Measurements from ENCODE around the gene TMEM256. TPM values are rescaled to one million over a fixed set of nuclear protein-coding genes. Genes with fewer than 3 reads are reported as not detected.
"Not testable (repeated sequence)": the region's sequence is repeated elsewhere in the genome, so short reads cannot be mapped to it uniquely, and the experiment has no call there.

The TMEM256 gene
- total RNA-seq, 1 experiment from 2014 or later, result 62.4 TPM

- no peak for DNase-seq
These were observed 15.0 kb downstream of the TMEM256 start for GRCh38 chr17:7388856-7389255.

DNA sequence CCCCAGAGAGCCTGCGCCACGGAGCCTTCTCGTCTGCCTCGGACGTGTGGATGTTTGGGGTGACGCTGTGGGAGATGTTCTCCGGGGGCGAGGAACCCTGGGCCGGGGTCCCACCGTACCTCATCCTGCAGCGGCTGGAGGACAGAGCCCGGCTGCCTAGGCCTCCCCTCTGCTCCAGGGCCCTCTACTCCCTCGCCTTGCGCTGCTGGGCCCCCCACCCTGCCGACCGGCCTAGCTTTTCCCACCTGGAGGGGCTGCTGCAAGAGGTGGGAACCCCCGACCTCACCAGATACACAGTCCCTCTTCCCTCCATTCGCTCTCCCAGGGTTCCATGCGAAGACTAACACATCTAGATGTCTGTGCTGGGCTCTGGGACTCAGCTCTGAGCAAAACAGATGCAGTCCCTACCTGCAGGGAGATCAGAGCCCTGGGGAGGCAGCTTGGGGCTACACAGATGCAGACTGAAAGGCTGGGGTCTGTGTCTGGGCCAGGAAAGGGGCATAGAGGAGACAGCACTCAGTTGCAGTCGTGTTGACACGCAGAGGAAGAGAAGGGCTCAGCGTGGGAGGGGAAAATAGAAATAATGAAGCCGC is 19.3 kb downstream of the TMEM256 start:
- Histone ChIP-seq H3K27ac (no peak overlapping the region), H3K9me3 (replicated peaks) (no peaks in the 10 kb centered on the region), H3K4me1 (no peaks in the 10 kb centered on the region), H3K4me3 (no peak overlapping the region), H3K36me3 (no peaks in the 10 kb centered on the region), H3K27me3 (no peaks in the 10 kb centered on the region)
- DNase-seq, result no peak

More at GRCh38 chr17:7388856-7389255, 15.0 kb downstream of the TMEM256 start:
- Histone ChIP-seq H3K9me3 (replicated peaks) (no peaks in the 10 kb centered on the region), H3K4me3 (no peak overlapping the region), H3K36me3 (no peaks in the 10 kb centered on the region), H3K4me1 (no peaks in the 10 kb centered on the region), H3K27me3 (no peaks in the 10 kb centered on the region), H3K27ac (no peak overlapping the region)

DNA sequence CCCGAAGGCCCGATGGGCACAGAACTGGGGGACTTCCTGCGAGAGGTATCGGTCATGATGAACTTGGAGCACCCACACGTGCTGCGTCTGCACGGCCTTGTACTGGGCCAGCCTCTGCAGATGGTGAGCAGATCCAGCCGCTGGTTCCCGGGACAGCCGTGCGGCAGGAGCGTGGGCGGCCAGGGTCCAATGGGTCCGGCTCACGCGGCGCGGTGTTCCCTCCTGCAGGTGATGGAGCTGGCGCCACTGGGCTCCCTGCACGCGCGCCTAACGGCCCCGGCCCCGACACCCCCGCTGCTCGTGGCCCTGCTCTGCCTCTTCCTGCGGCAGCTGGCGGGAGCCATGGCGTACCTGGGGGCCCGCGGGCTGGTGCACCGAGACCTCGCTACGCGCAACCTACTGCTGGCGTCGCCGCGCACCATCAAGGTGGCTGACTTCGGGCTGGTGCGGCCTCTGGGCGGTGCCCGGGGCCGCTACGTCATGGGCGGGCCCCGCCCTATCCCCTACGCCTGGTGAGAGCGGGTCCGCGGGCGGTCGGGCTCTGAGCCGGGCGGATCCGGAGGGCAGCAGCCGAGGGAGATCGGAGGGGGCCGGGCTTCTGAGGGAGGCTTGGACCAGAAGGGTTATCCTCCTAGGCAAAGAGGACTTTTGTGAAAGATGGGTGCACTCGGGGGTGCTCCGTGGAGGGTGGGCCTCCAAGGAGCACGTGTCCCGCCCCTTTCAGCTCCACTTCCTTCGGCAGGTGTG is 20.0 kb downstream of the TMEM256 start:
- H3K27me3 ChIP-seq, result no peaks in the 10 kb centered on the region
- H3K36me3 ChIP-seq, result no peaks in the 10 kb centered on the region
- H3K4me3 ChIP-seq, result no peak overlapping the region
- DNase-seq, result no peak
- H3K4me1 ChIP-seq, result no peaks in the 10 kb centered on the region
- 0 out of 2 replicates have a peak, but pooled peaks cover 3% of the 10 kb centered on the region for H3K9me3 ChIP-seq (replicated peaks)
- no peak overlapping the region for H3K27ac ChIP-seq

- no peak overlapping the region for H3K4me3 ChIP-seq
- H3K9me3 ChIP-seq (replicated peaks), result 0 out of 2 replicates have a peak, but pooled peaks cover 3% of the 10 kb centered on the region
- H3K27me3 ChIP-seq, result no peaks in the 10 kb centered on the region
- no peak overlapping the region for H3K27ac ChIP-seq
- no peak for DNase-seq
- no peaks in the 10 kb centered on the region for H3K36me3 ChIP-seq
- no peaks in the 10 kb centered on the region for H3K4me1 ChIP-seq
These were observed 20.5 kb downstream of the TMEM256 start for GRCh38 chr17:7383371-7383741.

- Histone ChIP-seq H3K4me3 (no peak overlapping the region), H3K27me3 (no peaks in the 10 kb centered on the region), H3K27ac (no peak overlapping the region), H3K4me1 (no peaks in the 10 kb centered on the region), H3K9me3 (replicated peaks) (0 out of 2 replicates have a peak, but pooled peaks cover 3% of the 10 kb centered on the region), H3K36me3 (no peaks in the 10 kb centered on the region)
- no peak for DNase-seq
These were observed 21.0 kb downstream of the TMEM256 start for GRCh38 chr17:7382901-7383300.

- no peak within 1 kb of the TSS for H3K27ac ChIP-seq
- no peaks in the 10 kb centered on the region for H3K36me3 ChIP-seq
- no peak for DNase-seq
- 0 out of 2 replicates have a peak, but pooled peaks cover 3% of the 10 kb centered on the region for H3K9me3 ChIP-seq (replicated peaks)
- H3K4me1 ChIP-seq, result no peaks in the 10 kb centered on the region
- H3K27me3 ChIP-seq, result no peaks in the 10 kb centered on the region
- no peak within 1 kb of the TSS for H3K4me3 ChIP-seq
These were observed 22.8 kb downstream of the TMEM256 start, which contains the start of gene TNK1 for GRCh38 chr17:7380855-7381683. TNK1 (plus strand) TSS chr17:7381089; CDS start chr17:7382927, 1,838 bp downstream.

DNA sequence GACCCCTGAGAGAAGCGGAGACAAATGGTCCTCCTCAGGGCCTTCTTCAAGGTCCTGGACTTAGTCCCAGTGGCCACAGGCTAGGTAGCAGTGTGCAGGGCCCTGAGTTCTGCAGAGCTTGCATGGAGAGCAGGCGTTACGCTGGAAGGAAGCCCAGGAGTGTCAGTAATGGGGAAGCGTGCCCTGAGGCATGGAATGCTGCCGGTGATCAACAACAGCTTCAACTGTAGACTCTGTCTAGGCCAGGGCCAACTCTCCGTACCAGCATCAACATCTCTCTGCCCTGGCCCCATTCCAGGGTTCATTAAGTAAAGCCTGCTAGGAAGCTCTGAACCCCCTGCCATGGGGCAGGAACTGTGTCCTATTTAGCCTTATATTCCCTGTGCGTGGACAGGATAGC is 23.6 kb downstream of the TMEM256 start:
- peak; percentile 18 to 28 for DNase-seq
- no peak overlapping the region for H3K4me3 ChIP-seq
- no peak overlapping the region for H3K27ac ChIP-seq
- H3K4me1 ChIP-seq, result no peaks in the 10 kb centered on the region
- no peaks in the 10 kb centered on the region for H3K27me3 ChIP-seq
- 0 out of 2 replicates have a peak, but pooled peaks cover 3% of the 10 kb centered on the region for H3K9me3 ChIP-seq (replicated peaks)
- no peaks in the 10 kb centered on the region for H3K36me3 ChIP-seq

GRCh38 chr17:7379134-7379533 is 24.8 kb downstream of the TMEM256 start:
- Histone ChIP-seq H3K27me3 (no peaks in the 10 kb centered on the region), H3K36me3 (no peaks in the 10 kb centered on the region), H3K27ac (no peak overlapping the region), H3K9me3 (replicated peaks) (0 out of 2 replicates have a peak, but pooled peaks cover 3% of the 10 kb centered on the region), H3K4me1 (no peaks in the 10 kb centered on the region), H3K4me3 (no peak overlapping the region)
- DNase-seq, result no peak

DNA sequence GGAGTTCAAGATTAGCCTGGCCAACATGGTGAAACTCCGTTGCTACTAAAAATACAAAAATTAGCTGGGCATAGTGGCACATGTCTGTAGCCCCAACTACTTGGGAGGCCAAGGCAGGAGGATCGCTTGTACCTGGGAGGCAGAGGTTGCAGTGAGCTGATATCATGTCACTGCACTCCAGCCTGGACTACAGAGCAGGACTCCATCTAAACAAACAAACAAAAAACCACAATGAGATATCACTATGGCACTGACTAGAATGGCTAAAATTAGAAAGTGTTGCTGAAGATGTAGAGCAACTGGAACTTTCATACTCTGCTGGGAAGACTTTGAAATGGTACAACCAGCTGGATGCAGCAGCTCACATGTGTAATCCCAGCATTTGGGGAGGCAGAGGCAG is 29.5 kb downstream of the TMEM256 start:
- Histone ChIP-seq H3K4me1 (no peaks in the 10 kb centered on the region), H3K27ac (no peak overlapping the region), H3K4me3 (no peak overlapping the region), H3K27me3 (no peaks in the 10 kb centered on the region), H3K9me3 (replicated peaks) (0 out of 2 replicates have a peak, but pooled peaks cover 3% of the 10 kb centered on the region), H3K36me3 (no peaks in the 10 kb centered on the region)
- no peak for DNase-seq

DNA sequence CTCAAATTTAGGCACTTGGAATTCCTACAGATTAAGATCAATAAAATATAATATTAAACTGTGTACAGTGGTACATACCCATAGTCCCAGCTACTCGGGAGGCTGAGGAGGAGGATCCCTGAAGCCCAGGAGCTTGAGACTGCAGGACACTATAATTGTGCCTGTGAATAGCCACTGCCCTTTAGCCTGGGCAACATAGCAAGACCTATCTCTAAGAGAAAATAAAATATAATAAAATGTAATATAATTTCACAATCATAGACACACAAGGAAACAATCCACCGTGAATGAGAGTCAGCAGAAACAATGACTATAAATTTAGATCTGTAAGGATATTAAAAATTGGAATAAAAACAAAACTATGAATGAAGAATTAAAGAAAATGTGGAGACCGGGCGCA is 33.0 kb downstream of the TMEM256 start:
- H3K36me3 ChIP-seq, result no peaks in the 10 kb centered on the region
- no peak overlapping the region for H3K4me3 ChIP-seq
- no peak overlapping the region for H3K27ac ChIP-seq
- H3K9me3 ChIP-seq (replicated peaks), result no peaks in the 10 kb centered on the region
- no peak for DNase-seq
- H3K4me1 ChIP-seq, result no peaks in the 10 kb centered on the region
- H3K27me3 ChIP-seq, result no peaks in the 10 kb centered on the region

DNA sequence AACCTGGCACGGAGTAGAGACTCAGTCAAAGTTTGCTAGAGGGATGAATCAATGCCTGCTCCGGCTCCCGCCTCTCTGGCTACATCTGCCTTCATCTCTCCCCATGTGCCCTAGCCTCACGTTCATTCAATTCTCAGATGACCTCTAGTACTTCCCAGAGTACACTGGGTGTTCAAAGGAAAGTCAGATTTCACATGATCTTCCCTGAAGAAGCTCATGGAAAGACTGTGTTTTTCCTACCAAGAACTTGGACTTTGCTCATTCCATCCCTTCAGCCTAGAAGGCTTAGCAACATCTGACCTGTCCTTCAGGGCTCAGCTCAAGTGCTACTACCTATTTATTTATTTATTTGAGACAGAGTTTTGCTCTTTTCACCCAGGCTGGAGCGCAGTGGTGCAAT is 34.1 kb downstream of the TMEM256 start:
- Histone ChIP-seq H3K4me3 (no peak overlapping the region), H3K27ac (no peak overlapping the region), H3K4me1 (no peaks in the 10 kb centered on the region), H3K36me3 (no peaks in the 10 kb centered on the region), H3K27me3 (no peaks in the 10 kb centered on the region), H3K9me3 (replicated peaks) (no peaks in the 10 kb centered on the region)
- DNase-seq, result no peak

- not testable (repeated sequence) for DNase-seq; H3K4me1 ChIP-seq; H3K27ac ChIP-seq; H3K9me3 ChIP-seq (replicated peaks); H3K27me3 ChIP-seq; H3K4me3 ChIP-seq; H3K36me3 ChIP-seq
These were observed 35.3 kb downstream of the TMEM256 start for GRCh38 chr17:7368599-7368994.

DNA sequence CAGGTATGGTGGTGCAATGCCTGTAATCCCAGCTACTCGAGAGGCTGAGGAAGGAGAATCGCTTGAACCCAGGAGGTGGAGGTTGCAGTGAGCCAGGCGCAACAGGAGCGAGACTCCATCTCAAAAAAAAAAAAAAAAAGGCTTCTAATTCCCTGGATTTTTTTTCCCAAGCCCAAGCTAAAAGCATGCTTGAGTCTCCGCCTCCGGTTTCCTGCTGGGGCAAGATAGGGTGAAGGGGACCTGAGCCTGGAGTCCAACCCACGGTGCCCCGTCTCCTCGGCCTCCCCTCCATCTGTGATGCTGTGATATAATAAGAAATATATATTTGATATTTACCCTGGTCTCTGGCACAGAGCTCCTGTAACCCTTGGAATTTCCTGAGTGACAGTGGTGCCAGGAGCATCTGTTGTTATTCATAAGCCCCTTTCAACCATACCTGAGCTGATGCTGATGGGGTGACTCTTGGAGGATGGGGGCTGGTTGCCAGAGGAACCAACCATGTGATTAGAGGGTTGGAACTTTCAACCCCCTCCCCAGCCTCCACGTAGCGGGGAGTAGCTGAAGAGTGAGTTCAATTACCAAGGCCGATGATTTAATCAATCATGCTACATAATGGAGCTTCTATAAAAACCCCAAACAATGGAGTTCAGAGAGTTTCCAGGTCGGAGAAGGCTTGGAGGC is 35.8 kb downstream of the TMEM256 start:
- H3K4me3 ChIP-seq, result no peak overlapping the region
- H3K27me3 ChIP-seq, result no peaks in the 10 kb centered on the region
- H3K27ac ChIP-seq, result no peak overlapping the region
- H3K9me3 ChIP-seq (replicated peaks), result no peaks in the 10 kb centered on the region
- DNase-seq, result no peak
- no peaks in the 10 kb centered on the region for H3K4me1 ChIP-seq
- H3K36me3 ChIP-seq, result no peaks in the 10 kb centered on the region

GRCh38 chr17:7367083-7367482 is 36.8 kb downstream of the TMEM256 start:
- no peaks in the 10 kb centered on the region for H3K36me3 ChIP-seq
- no peak overlapping the region for H3K27ac ChIP-seq
- H3K9me3 ChIP-seq (replicated peaks), result no peaks in the 10 kb centered on the region
- DNase-seq, result no peak
- H3K4me3 ChIP-seq, result no peak overlapping the region
- no peaks in the 10 kb centered on the region for H3K4me1 ChIP-seq
- no peaks in the 10 kb centered on the region for H3K27me3 ChIP-seq

Data from SJCRH30 (cell line).